GM19372 (cell line): ENCODE measurements around the gene ADORA2A.

ENCODE experiments used
- ATAC-seq: cut with Tn5 transposase; IDR thresholded peaks from one replicate; pipeline ENCODE4 v1.9.1; 2021; ENCODE audit warnings: mild to moderate bottlenecking, low read depth, moderate library complexity; ENCODE audit not compliant: unreplicated experiment

The ADORA2A gene

DNA sequence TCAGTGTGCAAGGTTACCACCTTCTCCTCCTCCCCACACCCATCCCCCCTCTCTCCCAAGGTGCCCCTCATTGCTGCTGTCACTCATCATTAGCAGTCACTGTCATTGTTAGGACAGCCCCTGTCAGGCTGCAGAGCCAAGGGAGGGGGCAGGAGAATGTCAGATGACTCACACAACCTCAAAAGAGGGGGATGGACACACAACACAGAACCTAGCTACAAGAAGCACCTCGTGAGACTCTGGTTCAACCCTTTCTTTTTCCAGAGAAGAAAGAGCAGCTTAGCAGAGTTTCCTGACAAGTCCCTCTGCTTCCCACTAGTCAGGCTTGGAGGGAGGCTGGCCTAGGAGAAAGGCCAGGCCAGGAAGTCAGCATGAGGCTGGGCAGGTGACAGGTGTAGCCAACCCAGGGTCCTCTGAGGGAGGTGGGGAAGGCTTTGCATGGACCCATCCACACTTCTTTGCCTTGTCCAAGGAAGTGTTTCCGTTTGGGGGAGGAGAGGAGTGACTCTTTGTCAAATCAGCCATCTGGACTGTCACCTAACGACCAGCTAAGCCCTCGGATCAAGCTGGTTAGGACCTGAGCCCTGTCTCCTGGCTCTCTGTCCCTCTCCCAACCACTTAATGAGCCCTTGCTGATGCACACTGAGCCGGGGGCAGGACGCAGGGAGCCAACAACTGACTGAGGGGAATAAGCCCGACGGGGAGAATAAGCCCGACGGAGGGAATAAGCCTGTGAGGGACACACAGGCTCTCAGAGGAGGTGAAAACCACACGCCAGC lies 18.3 kb downstream of the ADORA2A start:
- no peak for ATAC-seq

DNA sequence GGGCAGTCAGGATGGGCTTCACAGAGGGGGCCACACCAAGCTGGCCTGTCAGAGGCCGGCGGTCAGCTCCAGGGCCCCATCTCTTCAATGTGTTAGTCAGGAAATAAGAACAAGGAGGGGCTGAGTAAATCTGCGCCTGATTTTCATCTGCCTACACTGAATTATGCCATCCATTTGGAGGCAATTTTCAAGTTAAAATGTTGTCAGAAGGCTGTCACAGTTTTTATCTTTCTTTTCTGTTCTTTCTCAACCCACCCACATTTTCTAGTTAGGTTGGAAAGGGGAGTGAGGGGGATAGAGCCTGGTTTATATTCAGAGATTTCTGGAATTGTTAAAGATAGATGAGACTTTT lies 18.8 kb downstream of the ADORA2A start:
- no peak for ATAC-seq

DNA sequence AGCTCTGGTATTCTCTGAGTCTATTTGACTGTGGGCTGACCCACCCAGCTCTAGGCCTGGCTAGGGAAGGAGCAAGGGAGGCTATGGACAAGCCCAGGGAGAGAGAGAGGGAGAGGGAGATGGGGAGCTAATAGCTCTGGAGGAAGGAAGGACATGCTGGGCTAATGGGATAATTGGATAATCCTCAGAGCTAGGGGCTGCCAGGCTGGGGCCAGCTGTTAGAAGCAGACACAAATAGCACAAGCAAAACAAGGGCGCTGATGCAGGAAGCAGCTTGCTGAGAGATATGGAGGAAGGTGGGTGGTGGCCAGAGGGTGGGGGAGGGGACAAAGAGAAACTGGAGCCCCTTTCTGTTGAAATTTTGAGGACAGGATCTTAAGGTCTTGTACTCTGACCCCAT lies 23.2 kb downstream of the ADORA2A start:
- no peak for ATAC-seq

DNA sequence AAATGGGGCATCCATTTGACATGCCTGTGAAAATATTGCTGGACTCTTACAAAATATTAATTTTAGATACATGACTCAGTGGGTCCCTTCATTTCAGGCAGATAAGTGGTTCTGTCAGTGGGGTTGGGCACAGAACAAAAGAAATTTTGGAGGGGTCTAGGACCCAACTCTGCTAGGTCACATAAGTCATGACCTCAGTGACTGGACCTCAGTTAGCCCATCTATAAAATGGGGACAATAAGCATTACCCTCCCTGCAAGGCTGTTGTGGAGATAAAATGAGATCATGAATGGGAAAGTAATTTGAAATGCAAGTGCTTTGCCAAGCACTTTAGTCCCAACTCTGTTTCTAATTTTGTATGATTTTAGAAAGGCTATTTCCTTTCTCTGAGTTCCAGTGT lies 23.8 kb downstream of the ADORA2A start:
- no peak for ATAC-seq

DNA sequence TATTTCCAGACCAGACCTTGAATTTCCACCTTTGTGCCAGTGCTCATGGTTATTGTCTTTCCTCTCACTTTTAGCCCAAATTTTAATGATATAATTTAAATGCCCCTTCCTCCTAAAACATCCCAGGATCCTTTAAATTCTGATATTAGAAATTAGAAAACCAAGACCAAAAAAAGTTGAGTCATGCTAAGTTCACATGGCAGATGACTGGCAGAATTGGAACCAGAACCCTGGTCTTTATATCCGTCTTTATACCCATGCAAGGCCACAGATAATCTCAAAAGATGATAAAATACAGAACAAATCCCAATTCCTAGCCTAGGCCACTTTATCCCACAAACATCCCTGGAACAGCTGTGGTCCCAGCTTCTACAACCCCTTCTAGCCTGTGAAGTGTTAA lies 26.5 kb downstream of the ADORA2A start:
- ATAC-seq: no peak

GRCh38 chr22:24455039-24455438 lies 27.6 kb downstream of the ADORA2A start:
- ATAC-seq: no peak

DNA sequence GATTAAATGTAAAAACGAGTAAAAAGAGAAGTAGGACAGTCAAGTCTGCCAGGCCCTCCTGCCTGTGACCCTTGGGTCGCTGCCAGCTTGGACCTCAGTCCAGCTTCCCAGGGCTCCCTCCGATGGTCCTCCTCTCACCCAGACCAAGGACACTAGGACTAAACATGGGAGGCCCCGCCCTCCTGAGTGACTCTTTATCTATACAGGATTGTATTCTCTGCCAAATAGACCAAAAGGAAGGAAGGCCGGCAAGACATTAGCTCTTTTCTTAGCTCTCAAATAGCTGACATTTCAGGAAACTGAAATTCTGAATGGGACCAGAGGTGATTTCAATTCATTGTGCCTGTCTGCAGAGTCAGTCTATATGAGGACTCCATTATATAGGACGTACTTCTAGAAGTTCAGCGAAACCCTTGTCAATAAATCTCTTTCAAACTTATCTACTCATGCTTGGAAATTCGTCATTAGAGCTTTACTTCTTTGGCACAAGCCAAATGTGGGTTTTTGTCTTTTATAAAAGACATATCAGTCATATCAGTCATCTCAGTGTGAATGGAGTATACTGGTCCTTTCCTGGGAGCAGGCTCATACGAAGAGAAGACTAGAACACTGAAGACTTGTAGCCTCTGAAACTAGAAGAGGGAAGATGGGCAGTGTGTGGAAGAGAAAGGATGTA lies 28.5 kb downstream of the ADORA2A start:
- ATAC-seq: no peak

DNA sequence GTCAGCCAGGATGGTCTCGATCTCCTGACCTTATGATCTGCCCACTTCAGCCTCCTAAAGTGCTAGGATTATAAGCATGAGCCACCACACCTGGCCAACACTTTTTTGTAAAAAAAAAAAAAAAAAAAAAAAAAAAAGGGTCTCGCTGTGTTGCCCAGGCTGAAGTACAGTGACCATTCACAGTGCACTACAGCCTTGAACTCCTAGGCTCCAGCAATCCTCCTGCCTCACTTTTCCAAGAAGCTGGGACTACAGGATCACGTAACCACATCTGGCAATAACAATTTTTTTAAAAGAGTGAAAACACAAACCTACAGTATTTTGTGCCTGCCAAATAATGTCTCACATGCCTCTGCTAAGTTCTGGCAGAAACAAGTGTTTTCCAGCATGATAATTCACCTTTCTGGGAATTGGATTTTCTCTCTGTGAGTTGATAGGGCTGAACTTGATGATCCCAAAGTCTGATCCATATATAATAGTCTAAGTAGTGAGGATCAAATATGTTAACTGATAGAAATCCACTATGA lies 30.6 kb downstream of the ADORA2A start:
- no peak for ATAC-seq

DNA sequence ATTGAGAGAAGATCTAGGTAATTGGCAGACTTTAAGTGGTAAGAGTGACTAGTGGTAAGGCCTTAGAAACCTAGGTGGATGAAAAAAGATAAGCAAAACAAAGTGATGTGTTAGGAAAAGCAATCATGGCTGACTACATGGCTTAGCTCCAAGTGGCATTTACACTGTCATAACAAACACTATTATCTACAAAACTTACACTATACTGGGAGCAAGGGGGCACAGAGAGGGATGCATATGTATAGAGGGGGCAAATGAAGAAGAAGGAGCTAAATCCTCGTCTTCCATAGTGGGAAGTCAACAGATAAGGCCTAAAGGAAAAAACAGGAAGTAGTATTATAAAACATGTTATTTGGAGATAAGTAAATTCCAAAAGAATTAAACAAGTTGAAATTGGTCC lies 32.5 kb downstream of the ADORA2A start:
- ATAC-seq: no peak

GRCh38 chr22:24460418-24461089 lies 33.2 kb downstream of the ADORA2A start:
- ATAC-seq: no peak

DNA sequence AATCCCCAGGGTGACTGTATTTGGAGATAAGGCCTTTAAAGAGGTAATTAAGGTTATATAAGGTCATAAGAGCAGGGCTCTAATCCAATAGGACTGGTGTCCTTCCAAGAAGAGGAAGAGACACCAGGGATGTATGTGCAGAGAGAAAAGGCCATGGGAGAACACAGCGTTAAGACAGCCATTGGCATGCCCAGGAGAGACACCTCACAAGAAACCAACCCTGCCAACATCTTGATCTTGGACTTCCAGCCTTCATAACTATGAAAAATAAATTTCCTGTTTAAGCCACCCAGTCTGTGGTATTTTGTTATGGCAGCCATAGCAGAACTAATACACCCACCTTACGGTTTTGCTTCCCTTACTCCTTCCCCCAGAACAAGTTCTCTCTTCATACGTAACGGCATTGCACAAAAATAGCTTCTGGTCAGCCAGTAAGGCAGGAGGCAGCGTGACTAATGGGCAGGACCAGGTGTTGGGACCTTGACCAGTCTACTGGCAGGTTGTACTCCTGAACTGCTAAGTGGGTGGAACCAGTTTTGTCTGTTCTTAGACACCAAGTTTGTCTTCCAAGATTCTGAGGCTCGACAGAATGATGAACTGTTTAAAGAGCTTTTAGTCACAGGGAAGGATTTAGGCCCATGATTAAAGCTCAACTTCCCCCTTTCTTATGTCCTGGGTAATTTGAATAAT lies 35.8 kb downstream of the ADORA2A start:
- ATAC-seq: no peak

DNA sequence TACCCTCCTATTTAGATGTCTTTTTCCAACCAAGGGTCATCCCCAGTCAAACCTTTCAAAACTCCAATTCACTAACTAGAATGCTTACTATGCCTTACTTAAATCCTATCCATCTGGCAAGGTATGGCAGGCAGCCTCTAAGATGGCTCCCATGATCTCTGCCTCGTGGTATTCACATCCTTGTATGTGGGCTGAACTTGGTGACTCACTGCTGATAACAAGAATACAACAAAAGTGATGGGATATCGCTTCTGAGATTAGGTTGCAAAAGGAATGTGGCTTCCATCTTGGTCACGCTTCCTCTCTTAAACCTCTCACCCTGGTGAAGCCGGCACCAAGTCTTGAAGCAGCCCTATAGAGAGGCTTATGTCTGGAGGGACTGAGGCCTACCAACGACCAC lies 38.2 kb downstream of the ADORA2A start:
- no peak for ATAC-seq

- no peak for ATAC-seq
Measured at GRCh38 chr22:24465975-24466374, 38.6 kb downstream of the ADORA2A start.

- no peak for ATAC-seq
Measured at GRCh38 chr22:24466716-24467328, 39.4 kb downstream of the ADORA2A start.

GRCh38 chr22:24467340-24467739 lies 39.9 kb downstream of the ADORA2A start:
- no peak for ATAC-seq

GRCh38 chr22:24471570-24471969 lies 44.2 kb downstream of the ADORA2A start:
- ATAC-seq: no peak

GRCh38 chr22:24473284-24473683 lies 45.9 kb downstream of the ADORA2A start:
- ATAC-seq: no peak

GRCh38 chr22:24474221-24474620 lies 46.8 kb downstream of the ADORA2A start:
- ATAC-seq: no peak

DNA sequence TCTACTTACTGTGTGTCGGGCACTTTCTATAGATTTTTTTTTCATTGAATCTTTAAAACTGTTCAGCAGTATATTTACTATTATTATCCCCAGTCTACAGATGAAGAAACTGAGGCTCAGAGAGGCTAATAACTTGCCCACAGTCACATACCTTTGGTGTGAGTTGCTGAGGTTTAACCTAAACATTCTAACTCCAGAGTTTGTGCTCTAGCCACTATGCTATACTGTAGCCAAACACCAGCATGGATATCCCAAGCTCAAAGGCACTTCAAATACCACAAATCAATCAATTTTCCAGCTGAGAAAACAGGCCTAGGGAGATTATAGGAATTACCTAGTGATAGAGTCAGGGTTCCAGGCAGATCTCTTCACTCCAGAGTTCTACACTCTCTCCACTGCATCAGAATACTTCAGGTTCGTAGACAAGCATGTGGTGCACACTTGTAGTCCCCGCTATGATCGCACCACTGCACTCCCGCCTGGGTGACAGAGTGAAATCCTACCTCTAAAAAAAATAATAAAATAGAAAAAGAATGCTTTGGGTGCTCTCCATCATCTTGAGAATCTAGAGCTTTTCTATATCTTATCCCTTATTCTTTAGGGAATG lies 47.4 kb downstream of the ADORA2A start:
- no peak for ATAC-seq

DNA sequence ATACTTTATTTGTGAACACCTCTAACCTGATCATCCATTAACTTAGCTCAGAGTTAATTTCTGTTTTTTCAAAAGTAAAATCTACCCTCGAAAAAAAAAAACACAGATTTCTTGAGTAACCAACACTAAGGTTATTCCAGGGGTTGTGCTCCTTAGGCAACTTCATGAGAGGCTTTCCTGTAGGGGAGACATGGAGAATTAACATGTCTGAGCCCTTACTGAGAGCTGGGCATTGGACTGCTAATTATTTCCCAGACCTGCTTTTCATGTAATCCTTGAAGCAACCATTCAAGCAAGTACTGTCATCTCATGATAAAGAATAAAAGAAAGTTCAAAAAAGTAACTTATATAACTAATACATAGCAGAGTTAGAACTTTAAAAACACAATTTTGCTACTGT lies 54.2 kb downstream of the ADORA2A start:
- ATAC-seq: no peak
